HT1080 (cell line): ENCODE results near the gene CSF2RB. TPM values are rescaled to one million over a fixed set of nuclear protein-coding genes. Genes with fewer than 3 reads are reported as not detected.
A peak's percentile ranks its signal among the peaks of the same experiment; 100 is the strongest.

Source experiments
- DNase-seq: peaks from one replicate; pipeline ENCODE4 v3.0.0-alpha.2; 2015; ENCODE audit warnings: low read depth
- total RNA-seq: library from RNA; depleted of rRNA; stranded (reverse); fragments of >200 nt; shearing (Covaris generic); gene quantifications from 2 replicates; pipeline ENCODE4 v1.2.3, GENCODE V29; 2014

The CSF2RB gene
- total RNA-seq, 1 experiment from 2014 or later = not detected

DNA sequence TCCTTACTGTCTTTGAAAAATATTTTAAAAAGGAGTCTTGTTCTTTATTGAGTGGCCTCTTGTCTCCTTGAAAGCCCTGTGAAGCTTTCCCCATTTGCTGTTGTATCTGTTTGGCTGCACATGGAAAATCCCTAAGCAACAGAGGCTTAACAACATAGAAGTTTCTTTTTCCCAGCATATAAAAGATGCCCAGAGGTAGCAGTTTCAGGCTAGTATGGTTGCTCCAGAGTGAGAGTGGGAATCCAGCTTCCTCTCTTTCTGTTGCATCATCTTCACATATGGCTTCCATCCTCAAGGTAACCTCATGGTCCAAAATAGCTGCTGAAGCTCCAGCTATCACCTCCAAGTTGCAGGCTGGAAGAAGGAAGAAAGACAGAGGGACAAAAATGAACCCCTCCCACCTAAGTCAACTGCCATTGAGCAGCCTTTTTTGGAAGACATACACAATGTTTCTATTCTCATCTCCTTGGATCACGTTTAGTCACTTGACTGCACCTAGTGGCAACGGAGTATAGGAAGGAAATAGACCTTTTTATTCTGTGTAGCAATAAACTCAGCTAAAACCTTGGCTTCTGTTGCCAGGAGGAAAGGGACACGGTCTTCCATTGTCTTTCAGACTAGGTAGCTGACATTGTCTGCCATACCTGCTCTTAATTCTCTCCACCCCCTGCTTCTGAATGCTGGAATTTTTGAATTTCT is 5.3 kb downstream of the CSF2RB start:
- no peak for DNase-seq

DNA sequence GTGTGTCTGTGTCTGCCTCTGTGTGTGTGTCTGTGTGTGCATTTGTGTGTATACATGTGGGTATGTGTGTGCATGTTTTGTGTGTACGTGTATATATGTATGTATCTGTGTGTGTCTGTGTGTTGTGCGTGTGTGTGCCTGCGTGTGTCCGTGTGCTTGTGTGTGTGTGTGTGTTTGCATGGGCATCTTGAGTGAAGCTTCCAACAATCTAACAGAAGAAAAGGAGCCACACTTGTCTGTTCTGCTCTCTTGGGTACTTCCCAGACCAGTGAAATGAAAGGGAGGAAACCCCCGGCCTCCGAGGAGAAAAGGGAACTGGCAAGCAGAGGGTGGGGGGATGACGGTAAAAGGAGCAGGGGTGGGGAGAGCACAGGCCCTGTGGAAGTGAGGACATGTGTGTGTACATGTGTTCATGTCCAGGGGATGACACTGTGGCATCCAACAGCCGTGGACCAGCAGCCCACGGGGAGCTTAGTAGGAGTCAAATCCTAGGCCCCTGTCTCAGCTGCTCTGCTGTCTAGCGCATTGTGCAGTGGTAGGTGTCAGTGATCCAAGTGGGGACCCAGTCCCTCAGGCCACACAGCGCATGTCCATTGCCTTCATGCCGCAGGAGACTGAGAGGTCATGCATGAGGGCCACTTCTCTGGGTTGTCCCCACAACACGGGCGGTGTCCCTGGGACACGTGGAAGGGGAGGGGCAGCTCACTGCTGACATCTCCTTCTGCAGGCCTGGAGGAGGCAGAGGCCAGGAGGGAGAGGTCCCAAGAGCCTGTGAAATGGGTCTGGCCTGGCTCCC is 8.1 kb downstream of the CSF2RB start:
- DNase-seq = no peak

DNA sequence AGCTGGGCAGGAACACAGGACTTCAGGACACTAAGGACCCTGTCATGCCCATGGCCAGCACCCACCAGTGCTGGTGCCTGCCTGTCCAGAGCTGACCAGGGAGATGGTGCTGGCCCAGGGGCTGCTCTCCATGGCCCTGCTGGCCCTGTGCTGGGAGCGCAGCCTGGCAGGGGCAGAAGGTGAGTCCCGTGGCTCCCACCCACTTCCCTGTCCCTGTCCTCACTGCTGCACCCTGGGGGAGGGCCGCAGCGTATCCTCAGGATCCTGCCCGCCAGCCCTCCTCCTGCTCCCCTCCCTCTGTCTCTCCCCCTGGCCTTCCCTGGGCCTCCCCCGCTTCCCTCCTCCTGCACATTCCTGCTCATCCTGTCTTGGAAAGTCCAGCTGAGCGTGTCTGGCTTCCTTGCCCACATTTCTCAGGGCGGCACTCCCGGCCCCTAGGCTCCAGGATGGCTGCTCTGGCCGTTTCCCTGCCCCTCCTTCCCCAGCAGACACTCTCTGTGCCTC is 8.7 kb downstream of the CSF2RB start:
- DNase-seq = no peak

DNA sequence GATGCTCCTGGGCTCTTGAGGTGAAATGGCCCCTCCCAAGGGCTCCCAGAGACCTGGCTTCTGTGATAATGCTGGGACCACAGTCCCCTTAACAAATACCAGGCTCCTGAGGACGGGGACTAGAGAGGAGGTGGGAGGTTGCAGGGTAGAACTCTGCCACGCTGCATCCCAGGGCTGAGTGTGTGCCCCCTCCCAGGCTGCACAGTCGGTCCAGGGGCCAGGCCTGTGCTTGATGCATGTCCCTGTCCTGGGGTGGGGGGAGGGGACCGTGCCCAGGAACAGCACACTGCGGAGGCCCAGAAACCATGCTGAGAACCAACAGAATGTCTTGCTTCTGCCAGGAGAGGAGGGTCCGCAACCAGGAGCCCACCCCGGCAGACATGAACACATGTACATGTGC is 9.3 kb downstream of the CSF2RB start:
- DNase-seq = no peak

DNA sequence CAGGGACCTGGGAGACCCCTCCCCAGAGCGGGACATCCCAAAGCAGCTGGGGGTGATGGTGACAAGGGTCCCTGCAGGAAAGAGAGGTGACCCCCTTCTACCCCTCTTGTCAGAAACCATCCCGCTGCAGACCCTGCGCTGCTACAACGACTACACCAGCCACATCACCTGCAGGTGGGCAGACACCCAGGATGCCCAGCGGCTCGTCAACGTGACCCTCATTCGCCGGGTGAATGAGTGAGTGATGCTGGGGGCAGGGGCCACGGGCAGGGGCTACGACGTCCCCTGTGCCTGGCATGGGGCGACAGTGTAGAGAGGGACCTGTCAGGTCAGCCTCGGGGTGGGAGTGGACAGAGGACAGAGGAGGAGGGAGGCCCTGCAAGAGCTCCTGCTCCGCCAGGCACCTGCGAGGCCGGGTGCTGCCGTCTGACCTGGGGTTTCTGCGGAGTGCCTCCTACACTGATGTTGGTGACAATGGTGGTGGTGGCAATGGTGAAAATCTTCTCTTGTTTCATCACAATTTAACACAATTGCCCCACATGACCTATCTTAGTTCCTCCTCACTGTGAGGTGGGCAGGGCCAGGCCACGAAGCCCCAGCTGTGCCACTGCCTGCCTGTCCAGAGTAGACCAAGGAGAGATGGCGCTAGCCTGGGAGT is 9.8 kb downstream of the CSF2RB start:
- DNase-seq = no peak

DNA sequence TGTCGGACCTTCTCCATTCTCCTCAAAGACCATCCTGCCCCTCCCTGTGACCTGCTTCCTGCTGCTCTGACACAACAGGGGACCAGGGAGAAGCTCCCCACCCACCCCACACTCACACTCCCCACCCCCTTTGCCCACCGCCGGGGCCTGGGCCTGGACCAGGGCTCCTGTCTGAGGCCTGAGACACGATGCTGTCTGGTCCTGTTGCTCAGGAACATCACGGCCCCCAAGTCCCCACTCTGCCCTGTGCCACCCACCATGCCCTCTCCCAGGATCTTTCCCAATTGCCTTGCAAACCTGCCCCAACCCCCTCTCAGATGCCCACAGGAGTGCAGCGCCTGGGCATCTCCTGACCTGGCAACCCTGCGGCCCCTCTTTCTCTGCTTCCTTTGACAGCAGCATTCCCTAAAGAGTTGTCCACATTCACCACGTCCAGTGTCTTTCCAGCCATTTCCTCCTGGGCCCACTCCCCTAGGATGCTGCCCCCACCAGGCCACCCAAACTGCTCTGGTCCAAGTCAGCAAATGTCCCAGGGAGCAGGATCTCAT is 10.8 kb downstream of the CSF2RB start:
- DNase-seq = no peak

DNA sequence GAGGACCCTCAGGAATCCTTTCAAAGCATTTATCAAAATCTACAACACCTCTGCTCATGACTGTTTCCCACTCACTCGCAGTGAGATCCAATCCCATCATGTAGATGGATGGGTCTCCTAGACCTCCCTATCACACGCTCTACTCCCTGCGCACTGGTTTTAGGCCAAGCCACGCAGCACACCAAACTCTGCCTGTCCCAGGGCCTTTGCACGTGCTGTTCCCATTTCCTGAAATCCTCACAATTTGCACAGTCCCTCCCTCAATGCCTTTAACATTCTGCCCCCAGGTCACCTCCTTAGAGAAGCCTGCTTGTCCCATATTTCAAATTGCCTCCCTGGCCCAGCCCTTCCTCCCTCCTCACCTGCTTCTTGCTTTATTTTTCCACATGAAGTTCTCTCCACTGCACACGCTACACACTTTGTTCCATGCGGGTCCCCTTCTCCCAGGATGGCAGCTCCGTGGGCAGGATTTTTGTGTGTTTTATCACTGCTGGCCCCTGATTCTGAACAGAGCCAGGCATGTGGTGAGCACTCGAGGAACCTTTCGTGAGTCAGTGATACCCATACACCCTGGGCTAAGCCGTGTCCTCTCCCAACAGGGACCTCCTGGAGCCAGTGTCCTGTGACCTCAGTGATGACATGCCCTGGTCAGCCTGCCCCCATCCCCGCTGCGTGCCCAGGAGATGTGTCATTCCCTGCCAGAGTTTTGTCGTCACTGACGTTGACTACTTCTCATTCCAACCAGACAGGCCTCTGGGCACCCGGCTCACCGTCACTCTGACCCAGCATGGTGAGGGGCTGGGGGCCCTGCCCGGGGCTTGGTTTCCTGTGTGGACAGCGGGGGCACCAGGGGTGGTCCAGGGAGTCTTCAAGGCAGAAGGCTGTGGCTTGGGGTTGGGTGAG is 12.2 kb downstream of the CSF2RB start:
- peak; percentile 35 for DNase-seq

DNA sequence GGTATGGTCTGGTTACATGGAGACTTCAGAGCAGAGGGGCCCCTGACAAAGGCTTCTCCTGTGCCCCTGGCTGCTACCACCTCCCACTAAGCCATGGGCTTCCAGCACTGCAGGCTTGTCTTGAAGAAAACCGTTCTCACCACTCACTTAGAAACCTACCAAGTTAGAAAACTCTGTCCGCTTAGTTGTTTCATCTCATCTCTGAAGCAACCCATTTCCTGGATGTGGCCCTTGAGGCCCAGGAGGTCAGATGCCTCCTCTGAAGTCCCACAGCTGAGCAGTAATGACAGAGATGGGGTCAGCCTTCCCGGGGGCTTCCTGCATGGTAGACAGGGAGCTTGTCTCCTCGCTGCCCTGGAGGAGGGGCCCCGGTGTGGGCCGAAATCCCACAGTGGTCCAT is 12.9 kb downstream of the CSF2RB start:
- no peak for DNase-seq

DNA sequence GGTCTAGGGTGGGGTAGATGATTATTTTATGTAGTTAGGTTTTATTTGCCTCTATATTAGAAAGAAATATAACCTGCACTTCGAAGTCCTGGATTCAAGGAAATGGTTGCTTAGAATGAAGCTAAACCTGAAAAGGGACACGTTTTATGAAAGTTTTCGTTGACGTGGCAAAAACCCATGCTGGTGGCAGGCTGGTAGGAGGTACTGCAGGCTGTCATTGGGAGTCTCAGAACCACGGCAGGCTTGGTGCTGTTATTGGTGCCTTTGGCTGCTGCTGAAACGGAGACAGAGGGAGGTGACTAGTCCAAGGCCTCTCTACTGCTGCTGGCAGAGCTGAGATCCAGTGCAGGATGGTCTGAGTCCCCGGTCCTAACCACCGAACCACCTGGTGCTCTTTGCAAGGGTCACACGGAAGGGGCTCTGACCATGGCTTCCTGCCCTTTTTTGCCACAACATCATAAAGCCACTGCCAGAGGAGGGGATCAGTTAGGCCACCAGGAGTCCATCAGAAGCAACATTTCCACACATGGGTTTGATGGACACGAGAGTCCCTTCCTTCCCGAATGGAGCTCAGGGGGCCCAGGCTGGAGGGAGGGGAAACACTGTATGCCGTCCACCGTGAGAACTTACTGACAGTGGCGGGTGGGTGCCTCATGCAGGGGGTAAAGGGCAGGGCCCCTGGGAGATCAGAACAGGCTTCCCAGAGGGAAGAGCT is 13.4 kb downstream of the CSF2RB start:
- DNase-seq = no peak

DNA sequence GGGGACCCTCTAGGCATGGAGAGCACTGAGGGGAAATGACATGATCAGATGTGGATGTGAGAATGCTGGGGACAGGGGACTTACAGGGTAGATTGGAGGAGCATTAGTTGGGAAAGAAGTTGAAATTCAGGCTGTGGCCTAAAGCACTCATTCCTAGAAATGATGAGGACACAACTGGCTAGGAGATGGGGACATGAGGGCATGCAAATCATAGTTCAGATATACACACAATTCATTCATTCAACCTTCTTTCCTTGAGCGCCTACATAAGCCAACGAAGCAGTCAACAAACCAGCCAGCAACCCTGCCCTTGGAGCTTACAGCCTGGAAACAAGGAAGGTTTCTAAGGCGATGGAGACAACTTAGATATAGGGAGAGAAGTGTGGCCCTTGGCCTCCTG is 14.2 kb downstream of the CSF2RB start:
- no peak for DNase-seq

DNA sequence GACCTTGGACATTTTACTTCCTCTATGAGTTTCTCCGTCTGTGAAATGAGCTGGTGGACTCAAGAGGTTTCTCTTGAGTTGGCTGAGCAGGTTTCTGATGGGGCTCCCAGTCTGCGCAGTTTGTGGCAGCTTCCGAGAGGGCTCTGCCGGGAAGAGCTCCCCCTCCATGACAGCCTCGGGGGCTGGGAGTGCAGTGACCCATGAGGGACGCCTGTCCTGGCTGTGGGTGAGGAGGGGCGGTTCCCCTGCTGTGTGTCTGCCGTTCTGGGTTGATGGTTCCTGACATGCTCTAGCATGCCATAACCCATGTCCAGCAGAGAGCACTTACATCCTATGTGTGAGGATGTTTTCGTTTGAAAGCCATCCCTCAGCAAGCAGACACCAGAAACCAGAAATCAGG is 14.8 kb downstream of the CSF2RB start:
- DNase-seq = no peak

DNA sequence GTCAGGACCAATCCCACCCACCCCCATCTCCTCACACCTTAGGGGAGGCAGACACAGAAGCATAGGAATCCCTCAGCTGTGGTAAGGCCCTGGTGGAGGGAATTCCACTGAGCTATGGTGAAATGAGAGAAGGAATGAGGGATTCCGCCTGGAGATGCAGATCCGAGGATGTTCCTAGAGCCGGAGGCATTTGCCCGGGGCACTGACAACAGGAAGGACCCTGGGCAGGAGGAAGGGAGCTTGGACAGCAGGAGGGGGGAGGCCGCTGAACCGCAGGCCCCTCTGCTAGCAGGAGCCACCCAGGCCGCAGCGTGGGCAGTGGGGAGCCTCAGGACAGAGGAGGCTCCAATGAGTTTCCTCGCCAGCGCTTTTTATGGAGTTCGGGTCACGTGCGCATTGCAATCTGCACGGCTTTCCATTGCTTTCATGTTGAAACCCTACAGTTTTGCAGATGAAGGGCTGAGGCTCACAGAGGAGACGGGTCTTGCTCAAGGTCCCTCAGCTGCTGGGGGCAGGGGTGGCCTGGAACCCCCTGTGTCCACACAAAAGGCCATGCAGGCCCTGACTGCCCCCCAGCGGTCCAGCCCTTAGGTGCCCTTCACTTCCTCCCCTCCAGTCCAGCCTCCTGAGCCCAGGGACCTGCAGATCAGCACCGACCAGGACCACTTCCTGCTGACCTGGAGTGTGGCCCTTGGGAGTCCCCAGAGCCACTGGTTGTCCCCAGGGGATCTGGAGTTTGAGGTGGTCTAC is 15.5 kb downstream of the CSF2RB start:
- no peak for DNase-seq

DNA sequence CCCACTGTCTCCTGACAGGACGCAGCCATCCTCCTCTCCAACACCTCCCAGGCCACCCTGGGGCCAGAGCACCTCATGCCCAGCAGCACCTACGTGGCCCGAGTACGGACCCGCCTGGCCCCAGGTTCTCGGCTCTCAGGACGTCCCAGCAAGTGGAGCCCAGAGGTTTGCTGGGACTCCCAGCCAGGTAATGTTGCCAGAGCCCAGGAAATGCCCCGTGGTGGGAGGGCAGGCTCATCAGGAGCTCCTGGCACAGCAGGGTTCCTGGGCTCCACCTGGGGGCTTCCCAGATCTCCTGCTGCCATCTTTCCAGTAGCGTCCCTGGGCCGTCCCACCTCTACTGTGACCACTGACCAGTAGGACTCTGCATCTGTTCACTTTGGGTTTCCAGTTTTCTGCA is 16.2 kb downstream of the CSF2RB start:
- no peak for DNase-seq

DNA sequence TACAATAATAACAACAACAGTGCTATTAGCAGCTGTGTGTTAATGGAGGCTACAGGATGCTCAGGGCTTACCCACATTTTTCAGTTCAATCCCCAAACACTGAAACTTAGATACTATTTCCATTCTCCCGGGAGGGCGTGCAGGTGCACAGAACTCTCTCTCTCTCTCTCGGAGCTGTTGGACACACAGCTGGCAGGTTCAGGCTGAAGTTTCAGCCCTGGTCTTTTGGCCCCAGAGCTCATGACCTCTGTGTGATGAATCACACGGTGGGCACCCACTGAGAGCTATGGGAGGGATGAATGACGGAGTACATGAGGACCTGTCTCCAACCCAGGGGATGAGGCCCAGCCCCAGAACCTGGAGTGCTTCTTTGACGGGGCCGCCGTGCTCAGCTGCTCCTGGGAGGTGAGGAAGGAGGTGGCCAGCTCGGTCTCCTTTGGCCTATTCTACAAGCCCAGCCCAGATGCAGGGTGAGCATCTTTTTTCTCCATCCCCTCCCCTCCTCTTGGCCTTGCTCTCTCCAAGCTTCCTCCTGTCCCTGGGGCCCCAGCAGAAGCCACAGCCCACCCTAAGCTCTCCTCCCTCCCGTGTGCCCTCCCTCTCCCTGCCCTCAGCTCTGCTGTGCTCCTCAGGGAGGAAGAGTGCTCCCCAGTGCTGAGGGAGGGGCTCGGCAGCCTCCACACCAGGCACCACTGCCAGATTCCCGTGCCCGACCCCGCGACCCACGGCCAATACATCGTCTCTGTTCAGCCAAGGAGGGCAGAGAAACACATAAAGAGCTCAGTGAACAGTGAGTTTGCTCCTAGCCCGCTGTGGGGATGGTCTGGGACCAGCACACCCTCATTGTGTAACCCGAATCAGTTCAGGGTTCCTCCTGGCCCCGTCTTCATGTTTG is 16.9 kb downstream of the CSF2RB start:
- DNase-seq = no peak

DNA sequence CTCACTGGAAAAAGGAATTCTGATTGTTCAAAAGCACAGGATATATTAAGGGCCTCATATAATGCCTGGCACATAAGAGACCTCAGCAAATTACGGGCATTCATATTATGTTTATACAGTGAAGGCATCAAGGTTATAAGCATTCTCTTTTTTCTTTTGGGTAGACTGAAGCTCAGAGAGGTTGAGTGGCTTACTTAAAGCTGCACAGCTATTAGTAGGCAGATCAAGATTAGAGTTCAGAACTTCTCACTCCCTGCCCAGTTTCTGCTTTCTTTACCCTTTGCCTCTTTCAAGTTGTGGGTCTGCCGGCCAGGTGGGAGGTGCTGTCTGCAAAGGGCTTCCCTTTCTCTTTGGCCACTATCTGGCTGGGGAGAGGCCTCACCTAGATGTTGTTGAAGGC is 18.0 kb downstream of the CSF2RB start:
- DNase-seq = no peak

DNA sequence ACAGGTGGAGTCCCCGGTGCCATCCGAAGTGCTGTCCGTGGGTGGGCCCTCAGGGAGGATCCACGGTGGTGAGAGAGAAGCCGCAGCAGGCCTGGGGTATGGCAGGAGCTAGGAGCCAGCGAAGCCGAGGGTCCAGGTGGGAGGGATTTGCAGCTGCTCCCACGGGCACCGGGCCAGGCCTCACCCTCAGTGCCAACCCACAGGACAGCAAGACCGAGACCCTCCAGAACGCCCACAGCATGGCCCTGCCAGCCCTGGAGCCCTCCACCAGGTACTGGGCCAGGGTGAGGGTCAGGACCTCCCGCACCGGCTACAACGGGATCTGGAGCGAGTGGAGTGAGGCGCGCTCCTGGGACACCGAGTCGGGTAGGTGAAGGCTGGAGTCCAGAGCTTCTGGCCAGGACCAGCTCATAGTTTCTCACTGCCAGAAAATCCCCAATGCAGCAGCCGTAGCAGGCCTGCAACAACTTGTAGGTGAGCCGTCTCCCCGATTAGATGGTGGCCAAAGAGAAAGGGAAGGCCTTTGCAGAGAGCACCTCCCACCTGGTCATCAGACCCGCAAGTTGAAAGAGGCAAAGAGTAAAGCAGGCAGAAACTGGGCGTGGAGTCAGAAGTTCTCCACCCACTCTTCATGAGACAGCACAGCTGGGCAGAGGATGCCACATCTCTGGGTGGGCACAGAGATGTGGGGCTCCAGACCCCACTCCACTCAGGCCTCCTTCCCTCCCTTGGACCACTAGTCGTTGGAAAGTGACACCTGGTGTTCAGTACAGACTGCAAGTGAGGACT is 20.4 kb downstream of the CSF2RB start:
- DNase-seq = no peak

DNA sequence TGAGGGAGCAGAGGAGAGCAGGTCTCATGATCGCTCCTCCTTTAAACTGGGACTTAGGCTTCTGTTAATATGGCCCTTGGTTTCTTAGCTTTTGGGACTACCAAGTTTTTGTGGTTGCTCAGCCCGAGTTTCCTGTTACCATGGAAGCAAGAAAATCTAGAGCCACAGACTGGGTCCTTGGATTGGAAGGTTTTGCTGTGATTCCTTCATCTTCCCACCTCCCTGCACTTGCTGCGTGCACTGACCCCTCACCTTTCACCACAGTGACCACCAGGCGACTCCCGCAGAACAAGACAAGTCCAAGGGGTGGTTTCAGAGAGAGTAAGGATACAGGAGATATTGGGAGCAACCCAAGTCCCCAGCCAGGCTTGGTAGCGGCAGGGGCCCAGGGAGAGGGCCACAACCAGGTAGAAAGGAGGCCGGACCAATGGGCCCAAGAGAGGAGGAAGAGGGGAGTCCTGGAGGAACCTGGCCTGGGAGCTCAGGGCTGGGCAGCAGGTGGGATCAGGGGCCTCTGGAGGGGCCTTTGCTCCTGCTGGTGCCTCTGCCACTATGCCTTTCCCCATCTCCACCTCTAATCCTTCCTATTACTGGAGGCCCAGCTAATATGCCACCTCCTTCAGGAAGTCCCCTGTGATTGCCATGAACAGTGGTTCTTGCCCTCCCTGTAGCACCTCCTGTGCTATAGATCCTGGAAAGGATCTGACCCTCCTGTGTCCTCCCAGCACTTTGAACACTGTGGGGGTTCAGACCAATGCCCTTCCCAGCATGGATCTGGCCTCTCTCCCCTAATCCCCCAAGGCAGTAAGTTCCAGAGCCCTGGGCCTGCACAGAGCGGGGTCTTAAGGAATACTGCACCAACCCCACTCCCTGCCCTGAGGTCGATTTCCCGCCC is 21.2 kb downstream of the CSF2RB start:
- DNase-seq = no peak
